ENCODE measurements around the gene CBARP. TPM values are rescaled to one million over a fixed set of nuclear protein-coding genes. Genes with fewer than 3 reads are reported as not detected.

CBARP gene
- total and polyA plus RNA-seq, 2 of the 4 experiments (the other 2 are of a cell fraction): 0.18 to 3.9 TPM

Other genes with a start within 250 kb of the CBARP start
- gene GRIN3B, start 237.6 kb downstream of the CBARP start, total RNA-seq (2012; rRNA removed): under 0.01 and 0.28 TPM in 2 replicates
- gene GRIN3B, start 237.6 kb downstream of the CBARP start, polyA plus RNA-seq (2012; rRNA removed): 0.91 and 1.8 TPM in 2 replicates
- gene TMEM259, start 216.9 kb downstream of the CBARP start, total RNA-seq (2012; rRNA removed): 22.6 and 26.4 TPM in 2 replicates
- 153 and 181 TPM in 2 replicates for gene TMEM259, start 216.9 kb downstream of the CBARP start, polyA plus RNA-seq (2012; rRNA removed)
- gene RNU6-2, start 216.5 kb downstream of the CBARP start, total RNA-seq (2012; rRNA removed): not detected in 2 replicates
- not detected in 2 replicates for gene RNU6-2, start 216.5 kb downstream of the CBARP start, polyA plus RNA-seq (2012; rRNA removed)
- 270 and 272 TPM in 2 replicates for gene CNN2, start 211.4 kb downstream of the CBARP start, total RNA-seq (2012; rRNA removed)
- 385 and 395 TPM in 2 replicates for gene CNN2, start 211.4 kb downstream of the CBARP start, polyA plus RNA-seq (2012; rRNA removed)
- 0.36 and 0.56 TPM in 2 replicates for gene ABCA7, start 197.9 kb downstream of the CBARP start, total RNA-seq (2012; rRNA removed)
- 3.2 and 3.3 TPM in 2 replicates for gene ABCA7, start 197.9 kb downstream of the CBARP start, polyA plus RNA-seq (2012; rRNA removed)
- 0.83 and 1.3 TPM in 2 replicates for gene ARHGAP45, start 170.8 kb downstream of the CBARP start, total RNA-seq (2012; rRNA removed)
- gene ARHGAP45, start 170.8 kb downstream of the CBARP start, polyA plus RNA-seq (2012; rRNA removed): 1.4 and 1.7 TPM in 2 replicates
- 195 and 294 TPM in 2 replicates for gene POLR2E, start 142.6 kb downstream of the CBARP start, total RNA-seq (2012; rRNA removed)
- gene POLR2E, start 142.6 kb downstream of the CBARP start, polyA plus RNA-seq (2012; rRNA removed): 391 and 449 TPM in 2 replicates
- gene GPX4, start 134.0 kb downstream of the CBARP start, total RNA-seq (2012; rRNA removed): 357 and 415 TPM in 2 replicates
- gene GPX4, start 134.0 kb downstream of the CBARP start, polyA plus RNA-seq (2012; rRNA removed): 1,083 and 1,136 TPM in 2 replicates
- 13.4 and 13.6 TPM in 2 replicates for gene SBNO2, start 63.7 kb downstream of the CBARP start, total RNA-seq (2012; rRNA removed)
- gene SBNO2, start 63.7 kb downstream of the CBARP start, polyA plus RNA-seq (2012; rRNA removed): 40.4 and 40.5 TPM in 2 replicates
- gene STK11, start 32.2 kb downstream of the CBARP start, total RNA-seq (2012; rRNA removed): 39.3 and 45.0 TPM in 2 replicates
- 40.9 and 42.8 TPM in 2 replicates for gene STK11, start 32.2 kb downstream of the CBARP start, polyA plus RNA-seq (2012; rRNA removed)
- gene ATP5F1D, start 3.7 kb upstream of the CBARP start, total RNA-seq (2012; rRNA removed): 7.3 and 13.6 TPM in 2 replicates
- gene ATP5F1D, start 3.7 kb upstream of the CBARP start, polyA plus RNA-seq (2012; rRNA removed): 140 and 189 TPM in 2 replicates
- gene MIDN, start 10.6 kb upstream of the CBARP start, total RNA-seq (2012; rRNA removed): 2.2 and 2.5 TPM in 2 replicates
- 24.1 and 26.0 TPM in 2 replicates for gene MIDN, start 10.6 kb upstream of the CBARP start, polyA plus RNA-seq (2012; rRNA removed)
- gene CIRBP, start 31.3 kb upstream of the CBARP start, total RNA-seq (2012; rRNA removed): 226 and 299 TPM in 2 replicates
- gene CIRBP, start 31.3 kb upstream of the CBARP start, polyA plus RNA-seq (2012; rRNA removed): 405 and 542 TPM in 2 replicates
- 7.5 and 10.6 TPM in 2 replicates for gene FAM174C, start 37.5 kb upstream of the CBARP start, total RNA-seq (2012; rRNA removed)
- gene FAM174C, start 37.5 kb upstream of the CBARP start, polyA plus RNA-seq (2012; rRNA removed): 61.8 and 93.4 TPM in 2 replicates
- not detected in 2 replicates for gene EFNA2, start 47.9 kb upstream of the CBARP start, total RNA-seq (2012; rRNA removed)
- not detected in 2 replicates for gene EFNA2, start 47.9 kb upstream of the CBARP start, polyA plus RNA-seq (2012; rRNA removed)
- gene NDUFS7, start 145.9 kb upstream of the CBARP start, total RNA-seq (2012; rRNA removed): 60.8 and 64.7 TPM in 2 replicates
- 136 and 167 TPM in 2 replicates for gene NDUFS7, start 145.9 kb upstream of the CBARP start, polyA plus RNA-seq (2012; rRNA removed)
- 22.8 and 23.9 TPM in 2 replicates for gene GAMT, start 163.5 kb upstream of the CBARP start, total RNA-seq (2012; rRNA removed)
- 51.8 and 63.6 TPM in 2 replicates for gene GAMT, start 163.5 kb upstream of the CBARP start, polyA plus RNA-seq (2012; rRNA removed)
- 22.0 and 35.3 TPM in 2 replicates for gene DAZAP1, start 169.6 kb upstream of the CBARP start, total RNA-seq (2012; rRNA removed)
- gene DAZAP1, start 169.6 kb upstream of the CBARP start, polyA plus RNA-seq (2012; rRNA removed): 62.8 and 63.6 TPM in 2 replicates
- gene RPS15, start 200.4 kb upstream of the CBARP start, total RNA-seq (2012; rRNA removed): 834 and 1,179 TPM in 2 replicates
- gene RPS15, start 200.4 kb upstream of the CBARP start, polyA plus RNA-seq (2012; rRNA removed): 1,855 and 2,269 TPM in 2 replicates
- 0.28 and 0.36 TPM in 2 replicates for gene APC2, start 212.1 kb upstream of the CBARP start, total RNA-seq (2012; rRNA removed)
- gene APC2, start 212.1 kb upstream of the CBARP start, polyA plus RNA-seq (2012; rRNA removed): 0.41 and 0.42 TPM in 2 replicates
- gene C19orf25, start 241.2 kb upstream of the CBARP start, total RNA-seq (2012; rRNA removed): 10.4 and 10.6 TPM in 2 replicates
- 34.9 and 40.8 TPM in 2 replicates for gene C19orf25, start 241.2 kb upstream of the CBARP start, polyA plus RNA-seq (2012; rRNA removed)